Activated CD8-positive, alpha-beta memory T cell treated with anti-CD3 and anti-CD28 coated beads, Interleukin-2, amount 50 U/mL, for 48 hours (primary cell): ENCODE measurements around the gene NGEF.
"Not testable (repeated sequence)": the region's sequence is repeated elsewhere in the genome, so short reads cannot be mapped to it uniquely, and the experiment has no call there.

Experiments used
- DNase-seq: peaks from one replicate; pipeline ENCODE4 v3.0.0-alpha.2; 2020

Gene NGEF

DNA sequence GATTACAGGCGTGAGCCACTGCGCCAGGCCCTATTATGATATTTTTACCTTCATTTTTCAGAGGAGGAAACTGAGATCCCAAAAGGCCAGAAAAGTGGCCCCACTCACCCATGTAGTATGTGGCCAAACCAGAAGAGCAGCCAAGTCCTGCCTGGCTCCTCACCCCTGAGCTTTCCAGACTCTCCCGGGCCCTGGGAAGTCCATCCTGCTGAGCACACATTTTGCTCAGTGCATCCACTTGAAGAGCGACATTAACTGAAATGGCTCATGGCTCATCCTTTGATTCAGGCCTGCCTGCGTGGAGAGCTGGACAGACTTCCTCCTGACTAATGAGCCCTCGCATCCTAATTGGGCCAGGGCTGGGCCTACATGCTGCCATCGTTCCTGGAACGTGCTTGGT lies 9.5 kb upstream of the NGEF start:
- no peak for DNase-seq

DNA sequence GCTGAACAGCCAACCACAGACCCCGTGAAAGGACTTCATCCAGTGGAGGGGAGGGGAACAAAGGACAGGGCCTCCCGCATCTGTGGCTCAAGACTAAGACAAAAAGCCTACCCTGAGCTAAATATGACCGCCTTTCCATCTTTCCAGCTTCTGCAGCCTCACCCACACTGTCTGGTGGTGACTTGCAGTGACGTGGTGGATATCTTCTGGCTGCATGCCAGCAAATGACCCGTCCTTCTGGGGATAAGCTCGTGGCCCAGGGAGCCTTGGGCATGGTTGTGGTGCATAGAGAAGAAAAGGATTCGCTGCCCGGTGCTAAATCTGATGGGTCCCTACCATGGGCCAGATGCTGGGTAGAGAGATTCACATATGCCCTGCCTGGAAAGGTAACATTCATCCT lies 8.7 kb upstream of the NGEF start:
- no peak for DNase-seq

DNA sequence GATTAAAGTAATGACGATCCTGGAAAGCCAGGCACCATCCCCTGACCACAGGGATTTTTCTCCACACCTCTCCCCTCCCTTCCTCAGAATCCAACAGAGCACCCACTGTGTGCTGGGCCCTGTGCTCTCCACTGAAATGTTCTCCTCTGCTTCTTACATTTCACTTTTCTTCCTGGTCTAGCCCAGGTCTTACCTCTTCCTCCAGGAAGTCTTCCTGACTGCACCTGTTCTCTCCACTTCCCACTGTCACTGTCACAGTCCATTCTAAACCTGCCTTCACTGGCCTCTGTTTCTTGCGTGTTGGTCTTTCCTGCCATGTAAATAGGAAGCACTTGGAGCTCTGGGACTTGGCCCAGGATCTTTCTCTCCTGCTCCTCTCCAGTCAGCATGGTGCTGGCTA lies 7.4 kb upstream of the NGEF start:
- no peak for DNase-seq

DNA sequence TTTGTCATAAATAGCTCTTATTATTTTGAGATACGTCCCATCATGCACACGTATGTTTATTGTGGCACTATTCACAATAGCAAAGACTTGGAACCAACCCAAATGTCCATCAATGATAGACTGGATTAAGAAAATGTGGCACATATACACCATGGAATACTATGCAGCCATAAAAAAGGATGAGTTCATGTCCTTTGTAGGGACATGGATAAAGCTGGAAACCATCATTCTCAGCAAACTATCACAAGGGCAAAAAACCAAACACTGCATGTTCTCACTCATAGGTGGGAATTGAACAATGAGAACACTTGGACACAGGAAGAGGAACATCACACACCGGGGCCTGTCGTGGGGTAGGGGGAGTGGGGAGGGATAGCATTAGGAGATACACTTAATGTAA lies 6.6 kb upstream of the NGEF start:
- not testable (repeated sequence) for DNase-seq

DNA sequence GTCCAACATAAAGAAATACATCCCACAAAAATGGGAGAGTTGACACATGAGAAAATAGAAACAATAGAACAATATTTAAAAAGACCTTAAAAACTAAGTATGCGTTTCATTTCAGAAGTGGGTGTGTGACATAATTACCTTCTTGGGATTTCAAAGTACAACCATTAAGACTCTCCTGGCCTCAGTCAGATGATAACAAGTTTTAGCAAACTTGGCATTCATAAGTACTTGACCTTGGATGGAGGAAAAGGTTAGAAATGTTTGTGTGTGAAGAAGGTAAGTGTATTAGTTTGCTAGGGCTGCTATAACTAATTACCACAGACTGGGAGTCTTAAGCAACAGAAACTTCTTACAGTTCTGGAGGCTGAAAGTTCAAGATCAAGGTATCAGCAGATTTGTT lies 4.9 kb upstream of the NGEF start:
- no peak for DNase-seq

DNA sequence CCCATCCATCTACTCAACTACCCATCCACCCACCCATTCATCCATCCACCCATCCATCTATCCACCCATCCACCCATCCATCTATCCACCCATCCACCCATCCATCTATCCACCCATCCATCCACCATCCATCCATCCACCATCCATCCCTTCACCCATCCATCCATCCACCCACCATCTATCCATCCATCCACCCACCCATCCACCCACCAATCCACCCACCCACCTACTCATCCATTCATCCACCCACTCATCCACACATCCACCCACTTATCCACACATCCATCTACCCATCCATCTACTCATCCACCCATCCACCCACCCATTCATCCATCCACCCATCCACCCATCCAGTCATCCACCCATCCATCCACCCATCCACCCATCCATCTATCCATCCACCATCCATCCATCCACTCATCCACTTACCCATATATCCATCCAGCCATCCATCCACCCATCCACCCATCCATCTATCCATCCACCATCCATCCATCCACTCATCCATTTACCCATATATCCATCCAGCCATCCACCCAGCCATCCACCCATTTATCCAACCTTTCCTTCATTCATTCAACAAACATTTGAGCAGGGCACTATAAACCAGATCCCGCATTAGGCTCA lies 2.1 kb upstream of the NGEF start:
- no peak for DNase-seq

DNA sequence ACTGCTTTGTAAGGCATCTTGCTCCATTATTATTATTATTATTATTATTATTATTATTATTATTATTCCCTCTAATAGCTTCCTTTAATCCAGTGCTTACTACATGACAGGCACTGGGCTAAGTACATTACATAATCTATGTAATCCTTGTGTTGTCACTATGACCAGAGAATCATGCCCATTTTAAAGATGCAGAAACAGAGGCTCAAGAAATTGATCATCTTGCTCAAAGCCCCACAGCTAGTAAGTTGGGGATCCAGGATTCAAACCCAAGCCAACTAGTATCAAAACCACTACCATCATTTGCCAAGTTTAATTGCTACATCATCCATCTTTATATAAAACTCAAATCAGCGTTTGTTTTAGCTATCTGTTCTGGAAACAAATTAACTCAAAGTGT lies 594 bp upstream of the NGEF start:
- no peak for DNase-seq

DNA sequence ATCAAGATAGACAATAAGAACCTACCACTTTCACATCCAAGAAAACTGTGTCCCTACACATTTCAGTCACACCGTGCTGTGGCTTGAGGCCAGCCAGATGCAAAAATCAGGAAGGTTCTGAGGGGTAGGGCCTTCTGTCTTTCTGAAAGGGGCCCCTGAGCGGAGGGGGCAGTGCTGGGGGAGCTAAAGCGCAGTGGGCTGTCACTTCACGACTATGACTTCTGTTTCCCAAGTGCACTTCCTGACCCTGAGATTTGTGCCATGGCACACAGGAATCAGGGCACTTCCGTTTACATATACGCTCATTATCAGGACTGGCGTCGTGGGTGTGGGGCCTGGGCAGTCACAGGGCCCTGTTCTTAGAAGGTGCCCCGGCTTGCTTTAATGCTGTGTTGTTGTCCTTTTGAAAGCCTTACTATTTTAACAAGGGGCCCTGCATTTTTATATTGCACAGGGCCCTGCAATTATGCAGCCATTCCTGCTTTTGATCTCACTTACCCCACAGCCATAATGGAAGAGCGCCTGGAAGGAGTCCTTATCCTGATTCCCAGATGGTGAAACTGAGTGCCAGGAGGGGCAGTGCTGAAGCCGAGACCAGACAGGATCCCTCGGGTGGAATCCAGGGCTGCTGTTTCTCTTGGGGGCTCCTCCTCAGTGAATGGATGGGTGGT lies 620 bp downstream of the NGEF start:
- no peak for DNase-seq

DNA sequence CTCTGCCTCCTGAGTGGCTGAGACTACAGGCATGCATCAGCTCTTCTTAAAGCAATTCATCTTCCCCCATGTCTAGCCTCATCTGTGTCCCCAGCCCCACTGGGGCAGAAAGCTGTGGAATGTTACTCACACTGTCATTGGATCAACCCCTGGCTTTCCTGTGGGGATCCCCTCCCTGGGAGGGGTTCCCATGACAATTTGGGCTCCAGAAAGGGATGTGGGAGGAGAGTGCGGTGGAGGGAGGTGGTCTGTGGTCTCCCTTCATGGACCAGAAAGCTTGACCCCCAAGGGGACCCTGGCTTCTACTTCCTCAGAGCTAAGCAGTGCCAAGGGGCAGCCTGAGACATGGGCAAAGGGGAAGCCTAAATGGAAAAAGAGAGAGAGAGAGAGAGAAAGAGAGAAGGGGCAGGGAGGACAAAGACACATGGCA lies 1.3 kb downstream of the NGEF start:
- DNase-seq = peak; percentile 20

DNA sequence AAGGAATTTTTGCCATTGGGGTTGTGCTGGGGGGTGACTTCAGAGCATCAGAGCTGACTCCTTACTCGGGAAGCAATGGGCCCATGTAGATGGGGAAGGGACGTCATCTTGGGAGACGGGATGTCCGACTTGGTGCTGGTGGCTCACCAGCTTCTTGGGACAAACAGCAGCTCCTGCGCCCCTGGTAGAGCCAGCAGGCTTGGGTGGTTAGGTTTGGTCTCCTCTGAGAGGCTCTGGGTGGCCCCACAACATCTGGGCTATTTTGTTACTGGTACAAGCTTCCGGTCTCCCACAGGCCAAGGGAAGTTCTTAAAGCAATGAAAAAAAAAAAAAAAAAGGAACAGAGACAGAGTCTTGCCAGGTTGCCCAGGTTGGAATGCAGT lies 1.8 kb downstream of the NGEF start:
- no peak for DNase-seq

DNA sequence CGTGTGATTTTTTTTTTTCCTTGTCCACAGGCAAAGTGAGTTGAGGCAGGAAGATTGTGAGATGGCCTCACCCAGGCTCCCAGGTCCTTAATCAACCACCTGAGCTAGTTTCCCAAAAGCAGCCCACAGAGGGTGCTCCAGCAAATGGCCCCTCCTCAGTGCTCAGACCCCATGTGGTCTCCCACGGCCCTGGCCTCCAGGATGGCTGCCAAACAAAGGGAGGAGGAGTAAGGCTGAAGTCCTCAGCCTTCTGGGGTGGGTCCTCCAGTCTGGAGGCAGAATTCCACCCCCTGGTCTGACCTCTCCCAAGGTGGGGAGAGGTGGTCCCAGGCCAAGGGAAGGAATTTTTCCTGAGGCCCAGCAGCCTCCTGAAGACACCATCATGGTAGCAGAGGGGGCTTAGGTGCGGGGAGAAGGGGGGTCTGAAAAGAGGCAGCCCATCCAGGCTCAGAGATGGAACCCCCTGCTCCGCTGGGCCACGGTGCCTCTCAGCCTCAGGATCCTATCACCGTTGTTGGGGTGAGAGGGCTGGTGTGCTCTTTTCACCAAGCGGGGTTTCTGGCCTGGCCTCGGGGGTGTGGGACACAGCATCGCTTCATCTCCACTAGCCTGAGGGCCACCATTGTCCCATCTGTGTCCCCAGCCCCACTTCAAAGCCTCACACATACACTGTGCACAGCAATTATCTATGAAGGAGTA lies 2.3 kb downstream of the NGEF start:
- DNase-seq = no peak

DNA sequence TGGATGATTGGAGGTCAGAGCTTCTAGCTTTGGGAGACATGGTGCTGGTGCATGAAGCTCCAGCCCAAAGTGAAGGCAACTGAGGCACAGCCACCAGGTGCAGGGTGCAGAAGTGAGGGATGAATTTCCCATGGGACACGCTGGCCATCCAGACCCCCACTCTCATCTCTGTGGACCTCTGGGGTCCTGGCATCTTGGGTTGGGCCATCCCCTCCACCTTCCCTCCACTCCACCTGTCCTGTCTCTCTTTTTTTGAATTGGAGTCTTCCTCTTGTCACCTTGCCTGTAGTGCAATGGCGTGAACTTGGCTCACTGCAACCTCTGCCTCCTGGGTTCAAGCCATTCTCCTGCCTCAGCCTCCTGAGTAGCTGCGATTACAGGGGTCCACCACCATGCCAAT lies 3.4 kb downstream of the NGEF start:
- DNase-seq = no peak

DNA sequence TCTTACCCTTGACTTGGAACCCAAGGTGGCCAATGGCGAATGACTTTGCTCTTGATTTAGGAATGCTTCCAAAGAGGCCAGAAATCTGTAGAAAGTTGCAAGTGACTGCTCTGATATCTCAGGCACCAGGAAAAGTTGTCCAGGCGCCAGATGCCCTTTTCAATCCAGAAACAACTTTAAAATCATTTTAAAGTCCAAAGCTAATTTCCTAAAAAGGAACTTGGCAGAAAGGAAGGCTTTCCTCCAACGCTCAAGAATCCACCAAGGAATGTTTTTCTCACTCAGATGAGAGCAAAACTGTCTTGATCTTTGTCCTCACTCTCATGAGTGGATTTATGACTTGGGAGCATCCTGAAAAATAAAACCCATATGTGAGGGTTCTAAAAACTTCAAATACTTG lies 5.3 kb downstream of the NGEF start:
- DNase-seq = no peak

DNA sequence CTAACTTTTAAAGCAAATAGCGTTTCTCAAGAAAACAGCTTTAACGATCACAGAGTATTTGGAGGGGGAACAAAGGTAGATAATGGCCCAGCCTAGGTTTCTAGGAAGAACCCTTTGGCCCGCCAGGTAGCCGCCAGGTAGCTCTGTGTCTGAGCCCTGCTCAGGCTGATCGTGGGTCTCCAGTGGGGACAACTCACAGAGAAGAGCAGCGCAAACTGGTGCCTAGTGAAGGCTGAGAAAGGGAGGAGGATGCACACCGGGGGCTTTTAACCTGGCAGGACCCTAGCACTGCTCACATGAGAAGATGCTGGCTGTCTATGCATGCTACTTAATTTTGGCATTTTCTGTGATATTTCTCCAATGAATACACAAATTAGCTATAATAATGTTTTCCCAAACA lies 5.8 kb downstream of the NGEF start:
- no peak for DNase-seq

DNA sequence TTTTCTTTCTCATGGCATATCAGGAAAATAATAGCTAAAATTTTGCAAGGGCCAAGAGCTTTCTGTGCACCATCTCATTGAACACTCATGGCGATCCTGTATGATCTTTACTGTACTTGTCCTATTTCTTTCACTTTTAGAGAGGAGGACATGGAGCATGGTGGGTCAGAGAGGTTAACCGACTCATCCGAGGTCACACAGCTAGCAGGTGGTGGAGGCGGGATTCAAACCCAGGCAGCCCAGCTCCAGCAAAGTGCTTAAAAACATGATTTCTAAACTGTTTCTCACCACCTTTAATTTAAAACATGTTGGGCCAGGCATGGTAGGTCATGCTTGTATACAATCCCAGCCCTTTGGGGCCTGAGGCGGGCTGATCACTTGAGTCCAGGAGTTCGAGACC lies 6.4 kb downstream of the NGEF start:
- no peak for DNase-seq

DNA sequence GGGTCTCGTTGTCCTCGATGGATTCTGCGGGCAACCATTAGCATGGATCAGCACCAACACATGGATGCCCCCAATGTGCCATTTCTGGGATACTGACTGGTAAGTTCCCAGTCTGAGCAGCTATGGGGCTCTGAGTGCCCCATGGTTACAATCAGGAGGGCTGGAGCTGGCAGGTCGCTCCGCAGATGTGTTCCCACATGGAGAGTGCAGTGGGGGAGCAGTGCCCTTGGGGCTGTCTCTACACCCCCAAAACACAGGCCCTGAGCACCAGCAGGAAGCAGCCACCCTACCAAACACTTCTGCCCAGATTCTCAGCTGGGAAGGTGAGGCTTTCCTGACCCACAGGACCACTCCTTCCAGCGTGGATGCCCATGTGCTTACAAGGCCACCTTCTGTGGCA lies 8.0 kb downstream of the NGEF start:
- DNase-seq = no peak

DNA sequence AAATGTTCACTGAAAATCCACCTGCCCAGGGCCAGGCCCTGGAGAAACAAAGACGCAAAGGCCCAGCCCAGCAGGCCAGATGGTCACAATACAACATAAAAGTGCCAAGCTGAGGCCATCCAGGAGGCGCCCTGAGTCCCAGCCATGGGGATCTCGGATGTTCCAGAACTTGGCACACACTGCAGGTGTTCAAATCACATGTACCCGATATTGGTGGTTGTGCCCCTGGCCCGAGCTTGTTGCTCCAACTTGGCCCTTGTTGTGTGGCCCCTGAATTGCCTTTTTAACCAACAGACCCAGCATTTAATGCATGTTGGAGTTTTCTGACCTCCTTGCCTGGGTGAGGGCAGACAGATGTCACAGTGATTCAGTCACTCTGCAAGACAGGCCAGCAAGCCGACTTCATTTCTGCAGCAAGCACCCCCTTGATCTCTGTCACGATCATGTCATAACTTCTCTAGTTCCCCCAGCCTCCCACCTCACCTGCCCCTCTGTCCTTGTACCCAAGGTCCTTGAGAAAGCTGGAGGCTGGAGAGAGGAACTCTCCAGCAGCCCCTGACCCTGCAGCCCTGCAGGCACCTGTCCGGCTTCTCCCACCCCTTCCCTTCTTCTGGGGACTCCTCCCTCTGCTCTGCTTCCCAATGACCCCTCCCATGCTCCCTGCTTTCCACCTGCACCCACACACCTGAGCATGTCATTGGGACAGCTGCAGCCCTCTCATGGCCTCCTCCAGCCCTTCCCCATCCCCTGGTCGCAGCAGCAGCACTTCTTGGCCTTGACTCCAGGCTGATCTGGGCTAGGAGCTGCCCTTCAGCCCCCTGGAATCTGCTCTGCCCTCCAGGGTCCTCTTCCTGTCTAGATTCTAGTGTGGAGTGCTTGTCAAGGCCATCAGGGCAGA lies 9.1 kb downstream of the NGEF start:
- no peak for DNase-seq

DNA sequence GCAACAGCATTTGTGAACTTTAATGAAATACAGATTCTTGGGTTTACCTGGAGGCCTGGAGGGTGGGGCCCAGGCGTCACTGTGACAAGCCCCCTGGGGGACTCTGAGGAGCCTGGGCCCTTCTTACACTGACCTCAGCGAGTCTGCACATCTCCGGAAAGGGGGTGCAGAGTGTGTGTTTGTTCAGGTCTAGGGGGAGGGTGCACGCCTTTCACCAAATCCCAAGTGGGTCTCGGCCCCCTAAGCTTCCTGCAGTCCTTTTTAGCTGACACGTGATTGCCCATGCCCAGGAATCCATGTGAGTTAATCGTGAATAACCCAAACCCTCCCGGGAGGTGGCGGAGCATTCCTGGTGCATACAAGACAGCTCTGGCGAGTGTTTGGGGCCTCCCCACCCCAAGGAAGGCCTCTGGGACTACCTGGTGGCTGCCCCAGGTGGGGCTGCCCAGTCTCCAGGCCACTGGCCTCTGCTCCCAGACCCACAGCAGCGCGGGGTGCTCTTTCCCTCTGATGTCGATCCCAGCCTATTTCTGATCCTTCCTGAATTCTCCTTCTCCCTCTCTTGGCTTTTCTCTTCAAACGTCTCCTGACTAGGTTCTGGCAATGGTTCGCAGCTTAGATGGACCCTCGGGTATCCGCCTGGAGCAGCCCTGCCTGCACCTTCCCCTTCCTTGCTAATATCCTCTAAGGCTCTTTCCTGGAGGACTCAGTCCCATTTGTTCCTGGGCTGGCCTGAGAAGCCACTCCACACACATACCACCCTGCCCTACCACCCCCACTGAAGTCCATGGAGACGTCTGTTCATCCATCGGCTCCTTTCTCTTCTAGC lies 10.0 kb downstream of the NGEF start:
- DNase-seq = no peak

DNA sequence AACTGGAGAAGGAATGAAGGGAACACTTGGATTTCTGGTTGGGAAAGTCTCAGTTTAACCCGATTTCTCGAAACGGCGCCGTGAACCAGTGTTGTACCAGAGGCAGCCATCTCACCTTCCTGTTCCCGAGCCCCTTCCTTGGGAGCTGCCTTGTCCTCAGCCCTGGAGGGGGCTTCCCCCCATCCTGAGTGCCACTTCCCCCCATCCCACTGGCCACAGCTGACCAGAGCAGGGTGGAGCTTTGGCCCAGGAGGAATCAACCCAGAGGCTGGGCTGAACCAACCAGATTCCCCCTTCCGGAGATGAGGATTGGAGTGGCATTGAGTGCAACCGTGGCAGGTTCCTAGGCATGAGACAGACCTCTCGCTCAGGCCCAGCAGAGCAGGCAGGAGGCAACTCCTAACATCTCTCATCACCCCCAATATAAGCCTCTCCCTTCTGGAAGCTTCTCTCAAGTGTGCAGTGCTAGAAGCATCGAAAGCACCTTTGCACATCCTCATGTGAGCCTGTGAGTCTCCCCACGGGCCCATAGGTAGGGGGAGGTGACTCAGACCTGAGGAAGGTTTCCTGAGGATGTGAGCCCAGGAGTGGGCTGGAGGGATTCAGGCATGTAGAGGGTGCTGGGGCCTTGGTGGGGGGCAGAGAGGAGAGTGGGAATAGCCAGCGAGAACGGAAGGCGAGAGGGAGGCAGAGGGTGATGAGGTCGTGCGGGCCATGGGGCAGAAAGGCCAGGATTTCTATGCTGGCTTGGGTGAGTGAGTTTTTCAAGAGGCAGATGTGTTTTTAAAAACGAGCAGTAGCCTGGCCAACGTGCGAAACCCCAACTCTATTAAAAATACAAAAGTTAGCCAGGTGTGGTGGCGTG lies 11.9 kb downstream of the NGEF start:
- DNase-seq = no peak

DNA sequence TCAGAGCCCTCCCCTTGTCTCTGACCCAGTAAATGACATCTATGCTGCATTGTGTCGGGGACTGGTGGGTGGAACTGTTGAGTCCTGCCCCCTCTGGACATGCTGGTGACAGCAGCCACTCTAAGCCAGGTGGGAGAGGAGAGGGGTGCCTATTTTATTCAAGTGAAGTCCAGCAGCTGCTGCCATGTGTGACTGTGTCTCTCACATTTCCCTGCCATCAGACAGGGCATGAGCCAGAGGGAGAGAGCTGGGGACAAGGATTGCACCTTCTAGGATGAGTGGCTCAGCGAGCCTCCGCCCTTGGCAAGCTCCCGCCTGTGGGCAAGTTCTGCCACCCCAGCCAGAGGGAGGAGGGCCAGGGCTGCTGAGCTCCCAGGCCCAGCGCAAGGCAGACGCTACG lies 13.7 kb downstream of the NGEF start:
- DNase-seq = no peak

DNA sequence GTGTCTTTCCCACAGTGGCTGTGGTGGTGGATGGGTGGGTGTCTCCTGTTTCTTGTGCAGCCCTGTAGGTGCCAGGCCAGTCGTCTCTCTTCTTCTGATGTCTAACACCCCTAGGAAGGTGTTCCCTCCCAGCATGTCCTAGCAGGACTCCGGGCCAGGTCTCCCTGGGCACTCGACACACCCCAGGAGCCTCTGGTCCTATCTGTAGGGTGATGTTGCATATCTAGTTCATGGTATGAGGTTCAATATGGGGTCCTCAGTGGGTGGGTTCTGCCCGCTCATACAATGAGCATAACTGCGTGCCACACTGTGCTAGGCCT lies 14.4 kb downstream of the NGEF start:
- DNase-seq = no peak
